SK-N-SH treated with all-trans-retinoic acid at 6 μM for 48 hours (cell line): Measurements from ENCODE around the gene TM7SF2.

Experiments
- ATAC-seq: fragments of 200-7000 bp; cut with Tn5 transposase; 3 replicates; pipeline ENCODE4 v1.9.1; 2020; ENCODE audit warnings: mild to moderate bottlenecking, moderate library complexity
- BACH2 ChIP-seq: fragments of 250-450 bp; sonication (Bioruptor Pico); IDR thresholded peaks from 2 replicates; pipeline ENCODE4 v1.9.0; 2021; ENCODE audit warnings: mild to moderate bottlenecking, borderline replicate concordance
- CSDC2 ChIP-seq: fragments of 250-450 bp; sonication (Bioruptor Pico); IDR thresholded peaks from 2 replicates; pipeline ENCODE4 v1.5.0; 2020; ENCODE audit warnings: mild to moderate bottlenecking, moderate library complexity
- CSRNP3 ChIP-seq: fragments of 250-450 bp; sonication (Bioruptor Pico); IDR thresholded peaks from 2 replicates; pipeline ENCODE4 v1.5.1; 2021; ENCODE audit warnings: mild to moderate bottlenecking, moderate library complexity
- ESRRG ChIP-seq: fragments of 250-450 bp; sonication (Bioruptor Pico); IDR thresholded peaks from 2 replicates; pipeline ENCODE4 v1.6.1; 2021; ENCODE audit warnings: mild to moderate bottlenecking
- GLIS3 ChIP-seq: fragments of 250-450 bp; sonication (Bioruptor Pico); IDR thresholded peaks from 2 replicates; pipeline ENCODE4 v1.5.0; 2020; ENCODE audit warnings: mild to moderate bottlenecking, moderate library complexity
- ISL1 ChIP-seq: fragments of 250-450 bp; sonication (Bioruptor Pico); IDR thresholded peaks from 2 replicates; pipeline ENCODE4 v2.1.2; 2022; ENCODE audit warnings: mild to moderate bottlenecking, moderate library complexity
- OSR1 ChIP-seq: fragments of 250-450 bp; sonication (Bioruptor Pico); IDR thresholded peaks from 2 replicates; pipeline ENCODE4 v1.8.0; 2022; ENCODE audit warnings: moderate library complexity, mild to moderate bottlenecking, inconsistent platforms
- PPARA ChIP-seq: fragments of 250-450 bp; sonication (Bioruptor Pico); IDR thresholded peaks from 2 replicates; pipeline ENCODE4 v1.5.0; 2020; ENCODE audit warnings: mild to moderate bottlenecking, borderline replicate concordance
- RARB ChIP-seq: fragments of 250-450 bp; sonication (Bioruptor Pico); IDR thresholded peaks from 2 replicates; pipeline ENCODE4 v1.8.0; 2021; ENCODE audit warnings: mild to moderate bottlenecking, moderate library complexity
- SNAI2 ChIP-seq: fragments of 250-450 bp; sonication (Bioruptor Pico); IDR thresholded peaks from 2 replicates; pipeline ENCODE4 v1.5.0; 2020; ENCODE audit warnings: mild to moderate bottlenecking, moderate library complexity
- TCF4 ChIP-seq: fragments of 250-450 bp; sonication (Bioruptor Pico); IDR thresholded peaks from 2 replicates; pipeline ENCODE4 v1.8.0; 2021; ENCODE audit warnings: mild to moderate bottlenecking, moderate library complexity, borderline replicate concordance
- TOX ChIP-seq: fragments of 250-450 bp; sonication (Bioruptor Pico); IDR thresholded peaks from 2 replicates; pipeline ENCODE4 v1.8.0; 2021; ENCODE audit warnings: mild to moderate bottlenecking, moderate library complexity, borderline replicate concordance
- ZC3H10 ChIP-seq: fragments of 250-450 bp; sonication (Bioruptor Pico); IDR thresholded peaks from 2 replicates; pipeline ENCODE4 v1.5.1; 2021; ENCODE audit warnings: mild to moderate bottlenecking, moderate library complexity
- ZFP3 ChIP-seq: fragments of 250-450 bp; sonication (Bioruptor Pico); IDR thresholded peaks from 2 replicates; pipeline ENCODE4 v1.5.0; 2020; ENCODE audit warnings: mild to moderate bottlenecking, moderate library complexity
- ZNF565 ChIP-seq: fragments of 450-650 bp; formaldehyde crosslinking; conservative IDR thresholded peaks from 2 replicates; pipeline ENCODE4 v1.5.0; 2020; ENCODE audit warnings: low read depth, mild to moderate bottlenecking, moderate library complexity
- ZNF70 ChIP-seq: fragments of 450-650 bp; formaldehyde crosslinking; IDR thresholded peaks from 2 replicates; pipeline ENCODE4 v1.5.0; 2020; ENCODE audit warnings: mild to moderate bottlenecking, moderate library complexity
- ZNF8 ChIP-seq: fragments of 450-650 bp; formaldehyde crosslinking; IDR thresholded peaks from 2 replicates; pipeline ENCODE4 v1.5.0; 2020; ENCODE audit warnings: mild to moderate bottlenecking, moderate library complexity
- TF ChIP-seq, protein P1 (sequence below): fragments of 250-450 bp; sonication (Bioruptor Pico); IDR thresholded peaks from 2 replicates; pipeline ENCODE4 v1.8.0; 2021; ENCODE audit warnings: low read depth, mild to moderate bottlenecking, moderate library complexity, borderline replicate concordance
- TF ChIP-seq, protein P2 (sequence below): fragments of 250-450 bp; sonication (Bioruptor Pico); IDR thresholded peaks from 2 replicates; pipeline ENCODE4 v1.5.0; 2020; ENCODE audit warnings: mild to moderate bottlenecking, moderate library complexity
- TF ChIP-seq, protein P3 (sequence below): fragments of 250-450 bp; sonication (Bioruptor Pico); IDR thresholded peaks from 2 replicates; pipeline ENCODE4 v1.5.1; 2020; ENCODE audit warnings: low read depth, mild to moderate bottlenecking, moderate library complexity
- TF ChIP-seq, protein P4 (sequence below): fragments of 250-450 bp; sonication (Bioruptor Pico); IDR thresholded peaks from 2 replicates; pipeline ENCODE4 v1.8.0; 2020; ENCODE audit warnings: mild to moderate bottlenecking, moderate library complexity, borderline replicate concordance

TM7SF2 gene

GRCh38 chr11:65135633-65136145, 24.0 kb downstream of the TM7SF2 start:
- TF ChIP-seq BACH2 (CRISPR knock-in tag) (no peak), RARB (CRISPR knock-in tag) (no peak), PPARA (no peak), ZNF70 (CRISPR knock-in tag) (no peak), ZNF565 (CRISPR knock-in tag) (no peak), TOX (no peak), ZNF8 (CRISPR knock-in tag) (no peak), OSR1 (CRISPR knock-in tag) (no peak), ESRRG (CRISPR knock-in tag) (no peak), SNAI2 (CRISPR knock-in tag) (no peak), ZC3H10 (no peak), ZFP3 (no peak), CSDC2 (CRISPR knock-in tag) (no peak)
- TF ChIP-seq, protein P1, sequence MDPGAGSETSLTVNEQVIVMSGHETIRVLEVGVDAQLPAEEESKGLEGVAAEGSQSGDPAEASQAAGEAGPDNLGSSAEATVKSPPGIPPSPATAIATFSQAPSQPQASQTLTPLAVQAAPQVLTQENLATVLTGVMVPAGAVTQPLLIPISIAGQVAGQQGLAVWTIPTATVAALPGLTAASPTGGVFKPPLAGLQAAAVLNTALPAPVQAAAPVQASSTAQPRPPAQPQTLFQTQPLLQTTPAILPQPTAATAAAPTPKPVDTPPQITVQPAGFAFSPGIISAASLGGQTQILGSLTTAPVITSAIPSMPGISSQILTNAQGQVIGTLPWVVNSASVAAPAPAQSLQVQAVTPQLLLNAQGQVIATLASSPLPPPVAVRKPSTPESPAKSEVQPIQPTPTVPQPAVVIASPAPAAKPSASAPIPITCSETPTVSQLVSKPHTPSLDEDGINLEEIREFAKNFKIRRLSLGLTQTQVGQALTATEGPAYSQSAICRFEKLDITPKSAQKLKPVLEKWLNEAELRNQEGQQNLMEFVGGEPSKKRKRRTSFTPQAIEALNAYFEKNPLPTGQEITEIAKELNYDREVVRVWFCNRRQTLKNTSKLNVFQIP (CRISPR knock-in tag): no peak
- TF ChIP-seq, protein P2, sequence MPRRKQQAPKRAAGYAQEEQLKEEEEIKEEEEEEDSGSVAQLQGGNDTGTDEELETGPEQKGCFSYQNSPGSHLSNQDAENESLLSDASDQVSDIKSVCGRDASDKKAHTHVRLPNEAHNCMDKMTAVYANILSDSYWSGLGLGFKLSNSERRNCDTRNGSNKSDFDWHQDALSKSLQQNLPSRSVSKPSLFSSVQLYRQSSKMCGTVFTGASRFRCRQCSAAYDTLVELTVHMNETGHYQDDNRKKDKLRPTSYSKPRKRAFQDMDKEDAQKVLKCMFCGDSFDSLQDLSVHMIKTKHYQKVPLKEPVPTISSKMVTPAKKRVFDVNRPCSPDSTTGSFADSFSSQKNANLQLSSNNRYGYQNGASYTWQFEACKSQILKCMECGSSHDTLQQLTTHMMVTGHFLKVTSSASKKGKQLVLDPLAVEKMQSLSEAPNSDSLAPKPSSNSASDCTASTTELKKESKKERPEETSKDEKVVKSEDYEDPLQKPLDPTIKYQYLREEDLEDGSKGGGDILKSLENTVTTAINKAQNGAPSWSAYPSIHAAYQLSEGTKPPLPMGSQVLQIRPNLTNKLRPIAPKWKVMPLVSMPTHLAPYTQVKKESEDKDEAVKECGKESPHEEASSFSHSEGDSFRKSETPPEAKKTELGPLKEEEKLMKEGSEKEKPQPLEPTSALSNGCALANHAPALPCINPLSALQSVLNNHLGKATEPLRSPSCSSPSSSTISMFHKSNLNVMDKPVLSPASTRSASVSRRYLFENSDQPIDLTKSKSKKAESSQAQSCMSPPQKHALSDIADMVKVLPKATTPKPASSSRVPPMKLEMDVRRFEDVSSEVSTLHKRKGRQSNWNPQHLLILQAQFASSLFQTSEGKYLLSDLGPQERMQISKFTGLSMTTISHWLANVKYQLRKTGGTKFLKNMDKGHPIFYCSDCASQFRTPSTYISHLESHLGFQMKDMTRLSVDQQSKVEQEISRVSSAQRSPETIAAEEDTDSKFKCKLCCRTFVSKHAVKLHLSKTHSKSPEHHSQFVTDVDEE (CRISPR knock-in tag): no peak
- TF ChIP-seq, protein P3, sequence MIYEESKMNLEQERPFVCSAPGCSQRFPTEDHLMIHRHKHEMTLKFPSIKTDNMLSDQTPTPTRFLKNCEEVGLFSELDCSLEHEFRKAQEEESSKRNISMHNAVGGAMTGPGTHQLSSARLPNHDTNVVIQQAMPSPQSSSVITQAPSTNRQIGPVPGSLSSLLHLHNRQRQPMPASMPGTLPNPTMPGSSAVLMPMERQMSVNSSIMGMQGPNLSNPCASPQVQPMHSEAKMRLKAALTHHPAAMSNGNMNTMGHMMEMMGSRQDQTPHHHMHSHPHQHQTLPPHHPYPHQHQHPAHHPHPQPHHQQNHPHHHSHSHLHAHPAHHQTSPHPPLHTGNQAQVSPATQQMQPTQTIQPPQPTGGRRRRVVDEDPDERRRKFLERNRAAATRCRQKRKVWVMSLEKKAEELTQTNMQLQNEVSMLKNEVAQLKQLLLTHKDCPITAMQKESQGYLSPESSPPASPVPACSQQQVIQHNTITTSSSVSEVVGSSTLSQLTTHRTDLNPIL (CRISPR knock-in tag): no peak
- ATAC-seq: no peak

GRCh38 chr11:65136515-65137096, 24.9 kb downstream of the TM7SF2 start:
- ATAC-seq: no peak

GRCh38 chr11:65141896-65142494, 30.3 kb downstream of the TM7SF2 start:
- ATAC-seq: no peak
- no peak for TF ChIP-seq ZNF70 (CRISPR knock-in tag)
- no peak for TF ChIP-seq ZC3H10
- TF ChIP-seq, protein P2 (CRISPR knock-in tag): no peak
- no peak for TF ChIP-seq TOX
- no peak for TF ChIP-seq ZNF8 (CRISPR knock-in tag)
- no peak for TF ChIP-seq ESRRG (CRISPR knock-in tag)
- TF ChIP-seq, protein P3 (CRISPR knock-in tag): no peak
- TF ChIP-seq TCF4 (CRISPR knock-in tag): no peak
- no peak for TF ChIP-seq BACH2 (CRISPR knock-in tag)
- no peak for TF ChIP-seq GLIS3 (CRISPR knock-in tag)
- TF ChIP-seq ISL1 (CRISPR knock-in tag): no peak
- TF ChIP-seq, protein P4, sequence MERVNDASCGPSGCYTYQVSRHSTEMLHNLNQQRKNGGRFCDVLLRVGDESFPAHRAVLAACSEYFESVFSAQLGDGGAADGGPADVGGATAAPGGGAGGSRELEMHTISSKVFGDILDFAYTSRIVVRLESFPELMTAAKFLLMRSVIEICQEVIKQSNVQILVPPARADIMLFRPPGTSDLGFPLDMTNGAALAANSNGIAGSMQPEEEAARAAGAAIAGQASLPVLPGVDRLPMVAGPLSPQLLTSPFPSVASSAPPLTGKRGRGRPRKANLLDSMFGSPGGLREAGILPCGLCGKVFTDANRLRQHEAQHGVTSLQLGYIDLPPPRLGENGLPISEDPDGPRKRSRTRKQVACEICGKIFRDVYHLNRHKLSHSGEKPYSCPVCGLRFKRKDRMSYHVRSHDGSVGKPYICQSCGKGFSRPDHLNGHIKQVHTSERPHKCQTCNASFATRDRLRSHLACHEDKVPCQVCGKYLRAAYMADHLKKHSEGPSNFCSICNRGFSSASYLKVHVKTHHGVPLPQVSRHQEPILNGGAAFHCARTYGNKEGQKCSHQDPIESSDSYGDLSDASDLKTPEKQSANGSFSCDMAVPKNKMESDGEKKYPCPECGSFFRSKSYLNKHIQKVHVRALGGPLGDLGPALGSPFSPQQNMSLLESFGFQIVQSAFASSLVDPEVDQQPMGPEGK (CRISPR knock-in tag): no peak
- no peak for TF ChIP-seq PPARA
- no peak for TF ChIP-seq CSRNP3 (CRISPR knock-in tag)

More at GRCh38 chr11:65136515-65137096, 24.9 kb downstream of the TM7SF2 start:
- no peak for TF ChIP-seq TOX
- TF ChIP-seq, all 23 proteins: peak for 0
